ENCODE results near the gene PAQR9.

DNA sequence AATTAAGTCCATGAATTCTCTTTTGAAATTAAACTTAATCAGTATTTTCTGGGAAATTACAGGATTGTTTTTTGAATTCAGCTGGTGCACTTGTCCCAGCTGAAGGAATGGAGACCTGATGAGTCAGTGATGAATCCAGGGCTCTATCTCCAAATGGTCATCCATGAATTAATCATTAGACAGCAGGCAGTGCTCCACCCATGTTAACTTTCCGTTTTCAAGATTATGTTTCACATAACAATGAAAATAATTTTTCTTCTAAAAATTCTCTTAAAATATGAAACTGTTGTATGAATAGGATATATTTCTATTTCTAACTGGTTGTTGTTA is 13.9 kb upstream of the PAQR9 start:
- TF ChIP-seq, protein P1, sequence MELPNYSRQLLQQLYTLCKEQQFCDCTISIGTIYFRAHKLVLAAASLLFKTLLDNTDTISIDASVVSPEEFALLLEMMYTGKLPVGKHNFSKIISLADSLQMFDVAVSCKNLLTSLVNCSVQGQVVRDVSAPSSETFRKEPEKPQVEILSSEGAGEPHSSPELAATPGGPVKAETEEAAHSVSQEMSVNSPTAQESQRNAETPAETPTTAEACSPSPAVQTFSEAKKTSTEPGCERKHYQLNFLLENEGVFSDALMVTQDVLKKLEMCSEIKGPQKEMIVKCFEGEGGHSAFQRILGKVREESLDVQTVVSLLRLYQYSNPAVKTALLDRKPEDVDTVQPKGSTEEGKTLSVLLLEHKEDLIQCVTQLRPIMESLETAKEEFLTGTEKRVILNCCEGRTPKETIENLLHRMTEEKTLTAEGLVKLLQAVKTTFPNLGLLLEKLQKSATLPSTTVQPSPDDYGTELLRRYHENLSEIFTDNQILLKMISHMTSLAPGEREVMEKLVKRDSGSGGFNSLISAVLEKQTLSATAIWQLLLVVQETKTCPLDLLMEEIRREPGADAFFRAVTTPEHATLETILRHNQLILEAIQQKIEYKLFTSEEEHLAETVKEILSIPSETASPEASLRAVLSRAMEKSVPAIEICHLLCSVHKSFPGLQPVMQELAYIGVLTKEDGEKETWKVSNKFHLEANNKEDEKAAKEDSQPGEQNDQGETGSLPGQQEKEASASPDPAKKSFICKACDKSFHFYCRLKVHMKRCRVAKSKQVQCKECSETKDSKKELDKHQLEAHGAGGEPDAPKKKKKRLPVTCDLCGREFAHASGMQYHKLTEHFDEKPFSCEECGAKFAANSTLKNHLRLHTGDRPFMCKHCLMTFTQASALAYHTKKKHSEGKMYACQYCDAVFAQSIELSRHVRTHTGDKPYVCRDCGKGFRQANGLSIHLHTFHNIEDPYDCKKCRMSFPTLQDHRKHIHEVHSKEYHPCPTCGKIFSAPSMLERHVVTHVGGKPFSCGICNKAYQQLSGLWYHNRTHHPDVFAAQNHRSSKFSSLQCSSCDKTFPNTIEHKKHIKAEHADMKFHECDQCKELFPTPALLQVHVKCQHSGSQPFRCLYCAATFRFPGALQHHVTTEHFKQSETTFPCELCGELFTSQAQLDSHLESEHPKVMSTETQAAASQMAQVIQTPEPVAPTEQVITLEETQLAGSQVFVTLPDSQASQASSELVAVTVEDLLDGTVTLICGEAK (IDR thresholded peaks at IDR 0.05), result no peak
- TF ChIP-seq, protein P1 (CRISPR knock-in tag; IDR thresholded peaks at IDR 0.05), result no peak
- TF ChIP-seq POLR2AphosphoS2 (IDR thresholded peaks at IDR 0.05; ENCODE audit: low read depth, low read length) (no peak), MAFF (IDR thresholded peaks at IDR 0.05; ENCODE audit: low read depth, low read length) (no peak), ZNF274 (CRISPR knock-in tag; IDR thresholded peaks at IDR 0.05) (no peak)
